GM06990 (cell line): ENCODE measurements around the gene GMNN.

Source experiments
- DNase-seq: peaks from one replicate; pipeline ENCODE4 v3.0.0-alpha.2; 2011; ENCODE audit not compliant: insufficient read length; ENCODE audit errors: extremely low read depth
- H3K27me3 ChIP-seq: replicated peaks from 2 replicates; pipeline ENCODE4 v1.6.0; 2011; ENCODE audit warnings: low read length; ENCODE audit not compliant: control insufficient read depth, insufficient read depth
- H3K36me3 ChIP-seq: 2 replicates; pipeline ENCODE4 v1.5.1; 2011; ENCODE audit warnings: low read length; ENCODE audit not compliant: control insufficient read depth, insufficient read depth
- H3K4me3 ChIP-seq: replicated peaks from 2 replicates; pipeline ENCODE4 v1.5.1; 2011; ENCODE audit warnings: low read depth, mild to moderate bottlenecking, control low read depth, low read length
- TF ChIP-seq, protein P1 (sequence below): IDR thresholded peaks from 2 replicates; pipeline ENCODE4 v1.5.1; 2011; ENCODE audit warnings: low read length, control low read depth, mild to moderate bottlenecking, inconsistent platforms; ENCODE audit not compliant: insufficient read depth, poor library complexity, severe bottlenecking

The GMNN gene

DNA sequence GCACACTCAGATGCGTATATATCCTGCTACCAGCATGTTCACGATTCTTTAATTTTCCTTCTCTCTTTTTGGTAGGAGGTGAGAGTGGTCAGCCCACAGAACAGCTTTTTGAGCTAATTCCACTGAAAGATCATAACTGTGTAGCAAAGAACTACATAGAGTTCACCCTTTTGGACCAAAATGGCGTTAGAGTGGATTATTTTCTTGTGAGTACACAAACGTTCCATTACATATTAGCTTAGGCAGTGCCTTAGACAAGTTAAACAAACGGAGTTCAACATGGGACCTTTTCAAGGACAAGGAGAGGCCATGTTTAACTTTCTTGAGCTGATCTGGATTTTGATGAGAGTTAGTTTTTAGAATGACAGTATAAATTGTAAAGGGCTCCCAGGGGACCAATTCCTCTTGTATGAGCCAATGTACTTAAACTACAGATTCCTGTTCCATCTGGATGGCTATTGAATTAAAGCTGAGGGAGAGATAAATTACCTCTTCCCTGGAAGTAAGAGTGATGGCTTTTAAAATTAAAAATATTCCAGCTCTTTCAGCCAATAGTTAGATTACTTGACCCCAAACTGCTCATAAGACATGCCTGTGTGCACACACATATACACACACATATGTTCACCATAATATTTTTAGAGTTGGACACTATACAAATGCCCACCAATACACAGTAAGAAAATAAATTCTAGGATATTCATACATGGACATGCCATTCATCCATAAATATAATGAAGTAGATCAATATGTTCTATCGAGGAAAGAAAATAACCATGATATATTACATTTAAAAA, 49.6 kb downstream of the GMNN start:
- H3K36me3 ChIP-seq, result peaks cover 3% of the 10 kb centered on the region
- H3K27me3 ChIP-seq, result no peaks in the 10 kb centered on the region
- H3K4me3 ChIP-seq, result no peak overlapping the region
- TF ChIP-seq, protein P1, sequence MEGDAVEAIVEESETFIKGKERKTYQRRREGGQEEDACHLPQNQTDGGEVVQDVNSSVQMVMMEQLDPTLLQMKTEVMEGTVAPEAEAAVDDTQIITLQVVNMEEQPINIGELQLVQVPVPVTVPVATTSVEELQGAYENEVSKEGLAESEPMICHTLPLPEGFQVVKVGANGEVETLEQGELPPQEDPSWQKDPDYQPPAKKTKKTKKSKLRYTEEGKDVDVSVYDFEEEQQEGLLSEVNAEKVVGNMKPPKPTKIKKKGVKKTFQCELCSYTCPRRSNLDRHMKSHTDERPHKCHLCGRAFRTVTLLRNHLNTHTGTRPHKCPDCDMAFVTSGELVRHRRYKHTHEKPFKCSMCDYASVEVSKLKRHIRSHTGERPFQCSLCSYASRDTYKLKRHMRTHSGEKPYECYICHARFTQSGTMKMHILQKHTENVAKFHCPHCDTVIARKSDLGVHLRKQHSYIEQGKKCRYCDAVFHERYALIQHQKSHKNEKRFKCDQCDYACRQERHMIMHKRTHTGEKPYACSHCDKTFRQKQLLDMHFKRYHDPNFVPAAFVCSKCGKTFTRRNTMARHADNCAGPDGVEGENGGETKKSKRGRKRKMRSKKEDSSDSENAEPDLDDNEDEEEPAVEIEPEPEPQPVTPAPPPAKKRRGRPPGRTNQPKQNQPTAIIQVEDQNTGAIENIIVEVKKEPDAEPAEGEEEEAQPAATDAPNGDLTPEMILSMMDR, result no peak
- DNase-seq, result no peak

DNA sequence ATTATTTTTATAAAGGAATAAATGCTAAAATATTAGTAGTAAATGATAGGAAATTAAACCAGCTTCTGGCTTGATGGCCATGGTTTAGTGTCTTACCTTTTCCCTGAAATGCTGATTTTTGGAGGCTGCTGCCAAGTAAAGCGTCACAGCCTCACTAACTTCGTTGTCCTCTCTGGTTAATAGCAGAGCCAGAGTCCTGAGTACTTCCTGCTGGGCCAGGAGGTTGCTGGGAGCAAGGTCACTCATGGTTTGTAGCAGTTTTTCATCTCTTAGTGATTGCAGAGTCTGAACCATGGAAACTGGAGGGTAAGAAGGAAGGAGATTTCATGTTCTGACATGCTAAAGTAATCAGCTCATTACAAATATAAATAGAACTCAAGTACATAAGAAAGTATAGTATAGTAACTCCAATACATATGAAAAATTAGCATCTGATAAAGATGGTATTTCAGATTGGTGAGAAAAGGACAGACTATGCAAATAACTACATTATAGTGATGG, 50.4 kb downstream of the GMNN start:
- no peak for DNase-seq
- no peak overlapping the region for H3K4me3 ChIP-seq
- TF ChIP-seq, protein P1, result no peak
- peaks cover 3% of the 10 kb centered on the region for H3K36me3 ChIP-seq
- no peaks in the 10 kb centered on the region for H3K27me3 ChIP-seq

DNA sequence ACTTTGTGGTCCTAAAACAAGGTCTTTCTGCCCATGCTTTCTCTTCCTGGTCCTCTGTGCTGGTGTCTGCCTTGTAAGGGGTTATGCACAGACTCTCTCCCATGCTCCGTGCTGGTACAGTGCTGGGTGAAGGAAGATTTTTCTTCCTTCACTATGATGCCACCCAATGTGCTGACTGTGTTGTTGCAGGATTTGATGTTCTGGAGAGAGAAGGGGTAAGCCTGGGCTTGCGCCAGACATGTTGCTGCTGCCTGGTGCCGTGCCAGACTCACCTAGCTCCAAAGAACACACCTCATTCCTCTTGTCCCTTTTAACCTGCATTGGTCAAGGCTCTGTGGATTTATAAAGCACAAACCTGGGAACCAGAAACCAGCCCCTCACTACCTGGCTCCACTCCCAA, 52.4 kb downstream of the GMNN start:
- no peak for DNase-seq
- H3K4me3 ChIP-seq, result no peak overlapping the region
- TF ChIP-seq, protein P1, result no peak
- peaks cover 6% of the 10 kb centered on the region for H3K36me3 ChIP-seq
- H3K27me3 ChIP-seq, result no peaks in the 10 kb centered on the region

DNA sequence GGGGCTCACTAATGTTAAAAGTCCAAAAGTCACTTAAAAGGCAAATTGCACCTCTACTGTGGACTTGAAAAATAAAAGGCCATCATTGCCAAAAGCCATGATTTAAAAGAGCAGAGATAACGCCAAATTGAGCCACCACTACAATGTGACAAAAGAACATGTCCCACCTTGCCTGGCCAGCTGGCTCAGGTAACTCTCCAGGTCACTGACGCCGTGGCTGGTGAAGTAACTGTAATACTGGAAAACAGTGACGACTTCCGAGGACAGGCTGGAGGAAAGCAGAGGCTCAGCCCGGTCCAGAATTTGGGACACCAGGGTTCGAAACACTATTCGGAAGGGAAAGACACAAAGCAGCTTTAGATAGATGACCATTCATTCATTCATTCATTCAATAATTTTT, 53.2 kb downstream of the GMNN start:
- TF ChIP-seq, protein P1, result no peak
- DNase-seq, result no peak
- H3K27me3 ChIP-seq, result no peaks in the 10 kb centered on the region
- no peak overlapping the region for H3K4me3 ChIP-seq
- H3K36me3 ChIP-seq, result peaks cover 6% of the 10 kb centered on the region

DNA sequence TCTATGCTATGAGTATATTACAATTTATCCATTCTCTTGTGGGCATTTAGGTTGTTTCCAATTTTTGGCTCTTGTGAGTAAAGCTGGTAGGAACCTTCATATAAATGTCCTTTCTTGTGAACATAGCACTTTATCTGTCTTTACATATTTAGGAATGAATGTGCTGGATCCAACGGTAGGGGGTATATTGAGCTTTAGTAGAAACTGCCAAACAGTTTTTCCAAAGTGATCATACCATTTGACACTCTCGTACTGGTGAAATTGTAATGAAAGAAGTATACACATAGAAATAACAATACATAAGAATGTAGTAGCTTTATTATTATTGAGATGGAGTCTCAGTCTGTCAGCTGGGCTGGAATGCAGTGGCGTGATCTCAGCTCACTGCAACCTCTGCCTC, 54.9 kb downstream of the GMNN start:
- H3K4me3 ChIP-seq, result no peak overlapping the region
- no peaks in the 10 kb centered on the region for H3K27me3 ChIP-seq
- TF ChIP-seq, protein P1, result no peak
- no peak for DNase-seq
- H3K36me3 ChIP-seq, result peaks cover 6% of the 10 kb centered on the region
